Panc1 (cell line): ENCODE results near the gene GFY.
"Not testable (repeated sequence)": the region's sequence is repeated elsewhere in the genome, so short reads cannot be mapped to it uniquely, and the experiment has no call there.

Source experiments
- SIN3A ChIP-seq: IDR thresholded peaks from 2 replicates; pipeline ENCODE4 v1.6.1; 2012; ENCODE audit warnings: low read depth, mild to moderate bottlenecking, low read length, moderate library complexity, borderline replicate concordance; ENCODE audit not compliant: insufficient read depth
- TF ChIP-seq, protein P1 (sequence below): fragments of 450-650 bp; IDR thresholded peaks from 2 replicates; pipeline ENCODE4 v1.5.1; 2017; ENCODE audit warnings: mild to moderate bottlenecking

DNA sequence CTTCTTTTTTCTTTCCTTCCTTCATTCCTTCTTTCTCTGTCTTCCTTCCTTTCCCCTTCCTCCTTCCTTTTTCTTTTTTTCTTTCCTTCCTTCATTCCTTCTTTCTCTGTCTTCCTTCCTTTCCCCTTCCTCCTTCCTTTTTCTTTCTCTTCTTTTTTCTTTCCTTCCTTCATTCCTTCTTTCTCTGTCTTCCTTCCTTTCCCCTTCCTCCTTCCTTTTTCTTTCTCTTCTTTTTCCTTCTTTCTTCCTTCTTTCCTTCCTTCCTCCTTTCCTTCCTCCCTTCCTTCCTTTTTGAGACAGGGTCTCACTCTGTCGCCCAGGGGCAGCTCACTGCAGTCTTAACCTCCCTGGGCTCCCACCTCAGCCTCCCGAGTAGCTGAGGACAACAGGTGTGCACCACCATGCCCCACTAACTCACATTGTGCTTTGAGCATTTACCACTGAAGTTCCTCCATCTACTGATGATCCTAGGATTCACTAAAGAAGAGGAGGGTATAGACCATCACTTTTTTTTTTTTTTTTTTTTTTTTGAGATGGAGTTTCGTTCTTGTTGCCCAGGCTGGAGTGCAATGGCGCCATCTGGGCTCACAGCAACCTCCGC, 19.0 kb downstream of the GFY start:
- not testable (repeated sequence) for TF ChIP-seq SIN3A
- TF ChIP-seq, protein P1, sequence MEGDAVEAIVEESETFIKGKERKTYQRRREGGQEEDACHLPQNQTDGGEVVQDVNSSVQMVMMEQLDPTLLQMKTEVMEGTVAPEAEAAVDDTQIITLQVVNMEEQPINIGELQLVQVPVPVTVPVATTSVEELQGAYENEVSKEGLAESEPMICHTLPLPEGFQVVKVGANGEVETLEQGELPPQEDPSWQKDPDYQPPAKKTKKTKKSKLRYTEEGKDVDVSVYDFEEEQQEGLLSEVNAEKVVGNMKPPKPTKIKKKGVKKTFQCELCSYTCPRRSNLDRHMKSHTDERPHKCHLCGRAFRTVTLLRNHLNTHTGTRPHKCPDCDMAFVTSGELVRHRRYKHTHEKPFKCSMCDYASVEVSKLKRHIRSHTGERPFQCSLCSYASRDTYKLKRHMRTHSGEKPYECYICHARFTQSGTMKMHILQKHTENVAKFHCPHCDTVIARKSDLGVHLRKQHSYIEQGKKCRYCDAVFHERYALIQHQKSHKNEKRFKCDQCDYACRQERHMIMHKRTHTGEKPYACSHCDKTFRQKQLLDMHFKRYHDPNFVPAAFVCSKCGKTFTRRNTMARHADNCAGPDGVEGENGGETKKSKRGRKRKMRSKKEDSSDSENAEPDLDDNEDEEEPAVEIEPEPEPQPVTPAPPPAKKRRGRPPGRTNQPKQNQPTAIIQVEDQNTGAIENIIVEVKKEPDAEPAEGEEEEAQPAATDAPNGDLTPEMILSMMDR = not testable (repeated sequence)
